OCI-LY7 (cell line): ENCODE data around the gene AFF2. TPM values are rescaled to one million over a fixed set of nuclear protein-coding genes. Genes with fewer than 3 reads are reported as not detected.

ENCODE experiments used
- BruUV-seq: library from RNA; stranded (reverse); fragments of 400-500 nt; replicated peaks from 2 replicates; lab custom pipeline; 2021; lab: Mats Ljungman, UMichigan
- CTCF ChIA-PET: fragments of 300-600 bp; sonication (Branson Sonifier 250); formaldehyde crosslinking; loops from one replicate; lab custom pipeline; 2022; ENCODE audit warnings: antibody characterized with exemption; ENCODE audit not compliant: unreplicated experiment; lab: Charles Lee
- POLR2A ChIA-PET: fragments of 300-600 bp; sonication (Branson Sonifier 250); formaldehyde crosslinking; loops from one replicate; lab custom pipeline; 2022; ENCODE audit warnings: antibody characterized with exemption; lab: Charles Lee
- DNase-seq: peaks from one replicate; pipeline ENCODE4 v3.0.0-alpha.2; 2015; ENCODE audit warnings: low spot score
- H2AFZ ChIP-seq: fragments of 200-600 bp; sonication (generic), shearing (Covaris generic); 2 replicates; pipeline ENCODE4 v1.6.1; 2014; ENCODE audit warnings: mild to moderate bottlenecking, antibody characterized with exemption, low read length, moderate library complexity
- H3K27ac ChIP-seq: fragments of 200-600 bp; sonication (generic); 2 replicates; pipeline ENCODE4 v1.5.1; 2014; ENCODE audit warnings: mixed run types, low read depth, mild to moderate bottlenecking, moderate library complexity, low read length, inconsistent platforms; ENCODE audit not compliant: poor library complexity, severe bottlenecking
- H3K36me3 ChIP-seq: fragments of 200-600 bp; sonication (generic); 2 replicates; pipeline ENCODE4 v1.6.1; 2014; ENCODE audit warnings: mild to moderate bottlenecking, antibody characterized with exemption, low read length, moderate library complexity, mixed read lengths; ENCODE audit not compliant: insufficient read depth
- H3K4me1 ChIP-seq: fragments of 200-600 bp; sonication (generic); 2 replicates; pipeline ENCODE4 v1.5.1; 2014; ENCODE audit warnings: mild to moderate bottlenecking, low read length; ENCODE audit not compliant: insufficient read depth, poor library complexity, severe bottlenecking
- H3K4me2 ChIP-seq: fragments of 200-600 bp; sonication (generic); 2 replicates; pipeline ENCODE4 v1.6.1; 2014; ENCODE audit warnings: mild to moderate bottlenecking, low read length
- H3K4me3 ChIP-seq: fragments of 200-600 bp; sonication (generic); 2 replicates; pipeline ENCODE4 v1.5.1; 2014; ENCODE audit warnings: mild to moderate bottlenecking, low read depth, low read length; ENCODE audit not compliant: poor library complexity, severe bottlenecking
- H3K79me2 ChIP-seq: fragments of 200-600 bp; sonication (generic); 2 replicates; pipeline ENCODE4 v1.6.1; 2016; ENCODE audit warnings: low read depth, mild to moderate bottlenecking, low read length, moderate library complexity, mixed read lengths; ENCODE audit not compliant: insufficient read depth
- H3K9me2 ChIP-seq: fragments of 200-600 bp; sonication (generic); 2 replicates; pipeline ENCODE4 v1.6.1; 2016; ENCODE audit warnings: mild to moderate bottlenecking, low read length, mixed read lengths; ENCODE audit not compliant: insufficient read depth
- H3K9me3 ChIP-seq: fragments of 200-600 bp; sonication (generic); 2 replicates; pipeline ENCODE4 v1.6.1; 2014; ENCODE audit warnings: mild to moderate bottlenecking, mixed run types, low read length, mixed read lengths
- H4K20me1 ChIP-seq: fragments of 200-600 bp; sonication (generic); 2 replicates; pipeline ENCODE4 v1.6.1; 2014; ENCODE audit warnings: mild to moderate bottlenecking, antibody characterized with exemption, low read length, moderate library complexity, mixed read lengths; ENCODE audit not compliant: insufficient read depth
- CTCF ChIP-seq: fragments of 200-600 bp; sonication (generic); conservative IDR thresholded peaks from 2 replicates; pipeline ENCODE4 v1.5.1; 2014; ENCODE audit warnings: mild to moderate bottlenecking, antibody characterized with exemption, low read length, moderate library complexity, mixed read lengths
- EZH2phosphoT487 ChIP-seq: fragments of 200-600 bp; sonication (generic); IDR thresholded peaks from 2 replicates; pipeline ENCODE4 v1.6.1; 2018; ENCODE audit warnings: low read depth, borderline replicate concordance, mild to moderate bottlenecking, mixed run types, antibody characterized with exemption, low read length, moderate library complexity, mixed read lengths
- intact Hi-C: fragments of 100-400 bp; cut with micrococcal nuclease; formaldehyde crosslinking; loops from one replicate; pipeline ENCODE4 v1.10.0; 2022; ENCODE audit not compliant: unreplicated experiment
- total RNA-seq, 2 experiments: library from RNA; depleted of rRNA in 1 of 2; stranded (reverse); fragments of >200 nt in 1 of 2; shearing (Covaris generic) in 1 of 2; gene quantifications; 2 replicates each; pipeline ENCODE4 v1.2.3, GENCODE V29; 2014 to 2022

AFF2 gene
- total RNA-seq, 2 experiments from 2014 or later = 102 to 106 TPM

DNA sequence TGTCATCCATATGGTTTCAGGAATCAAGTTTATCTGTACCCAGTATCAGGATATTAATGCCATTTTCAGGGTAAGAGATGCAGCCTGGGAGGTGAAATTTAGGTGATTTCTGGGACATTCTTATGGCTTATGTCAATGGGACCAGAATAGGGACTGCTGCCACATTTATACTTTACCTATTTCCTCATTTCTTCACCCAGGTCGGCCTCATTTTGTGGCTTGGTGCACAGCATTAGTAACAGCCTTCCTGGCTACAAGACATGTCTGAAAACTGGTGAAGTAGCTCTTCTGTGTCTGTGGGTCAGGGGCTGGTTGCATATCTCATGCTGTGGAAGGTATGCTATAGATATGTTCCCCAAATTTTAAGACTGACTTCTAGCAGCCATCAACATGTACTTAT, 284.8 kb downstream of the AFF2 start:
- Histone ChIP-seq H3K9me3 (no peaks in the 10 kb centered on the region), H3K9me2 (no peaks in the 10 kb centered on the region), H3K36me3 (peaks cover 21% of the 10 kb centered on the region), H3K4me3 (peak overlapping the region; percentile 61), H2AFZ (peak overlapping the region; percentile 50; the same call in 1 of the 2 replicates), H3K27ac (peak overlapping the region; percentile 70), H3K79me2 (peaks cover 29% of the 10 kb centered on the region; the same call in 1 of the 2 replicates), H3K4me1 (peaks cover 40% of the 10 kb centered on the region), H4K20me1 (no peaks in the 10 kb centered on the region), H3K4me2 (peak overlapping the region; percentile 80)
- ChIA-PET CTCF (interaction anchor here (0.6 kb wide), 1 partner anchor 287 kb away, joined by 3 read pairs; no protein-coding TSS in a partner anchor), POLR2A (interaction anchor here (1.2 kb wide), 1 partner anchor 19 kb away, joined by 3 read pairs; no protein-coding TSS in a partner anchor)
- peak; percentile 35 for DNase-seq
- intact Hi-C loops = no loop called here
- TF ChIP-seq EZH2phosphoT487 = no peak
- TF ChIP-seq CTCF = no peak
- BruUV-seq = no TSS peak

DNA sequence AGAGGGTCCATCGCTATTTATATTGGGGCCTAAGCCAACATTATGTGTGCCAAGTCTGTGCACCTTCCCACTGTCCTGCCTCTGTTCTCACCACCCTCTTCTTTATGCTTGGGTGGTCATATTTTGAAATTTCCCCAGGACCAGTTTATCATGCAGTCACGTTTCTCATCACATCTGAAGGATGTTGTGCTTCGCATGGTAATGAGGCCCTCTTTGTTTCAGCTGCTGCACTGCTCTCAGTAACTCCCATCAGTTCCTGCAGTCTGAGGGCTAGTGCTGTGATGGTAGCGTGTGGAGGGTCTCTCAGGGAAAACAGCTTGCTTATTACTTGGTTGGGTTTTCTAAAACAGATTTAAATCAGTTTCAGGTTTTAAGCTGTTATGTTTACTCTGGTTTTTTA, 288.0 kb downstream of the AFF2 start:
- peak; percentile 9 for DNase-seq
- BruUV-seq = no TSS peak
- peaks cover 29% of the 10 kb centered on the region; the same call in 1 of the 2 replicates for H3K79me2 ChIP-seq
- ChIA-PET CTCF (no interaction called here), POLR2A (interaction anchor here (0.6 kb wide), 1 partner anchor 16 kb away, joined by 3 read pairs; no protein-coding TSS in a partner anchor)
- H4K20me1 ChIP-seq = no peaks in the 10 kb centered on the region
- no peak overlapping the region for H3K4me3 ChIP-seq
- no peak overlapping the region for H3K4me2 ChIP-seq
- peaks cover 21% of the 10 kb centered on the region for H3K36me3 ChIP-seq
- no peak overlapping the region for H2AFZ ChIP-seq
- H3K4me1 ChIP-seq = peaks cover 38% of the 10 kb centered on the region
- no peak overlapping the region for H3K27ac ChIP-seq
- intact Hi-C loops = no loop called here
- H3K9me3 ChIP-seq = no peaks in the 10 kb centered on the region
- TF ChIP-seq EZH2phosphoT487 (no peak), CTCF (no peak)
- H3K9me2 ChIP-seq = no peaks in the 10 kb centered on the region

GRCh38 chrX:148794350-148794749, 293.9 kb downstream of the AFF2 start:
- BruUV-seq = no TSS peak
- Histone ChIP-seq H2AFZ (no peak overlapping the region), H3K9me2 (no peaks in the 10 kb centered on the region), H3K4me2 (no peak overlapping the region), H3K9me3 (no peaks in the 10 kb centered on the region), H3K79me2 (no peaks in the 10 kb centered on the region), H3K4me3 (no peak overlapping the region), H3K4me1 (no peaks in the 10 kb centered on the region), H4K20me1 (no peaks in the 10 kb centered on the region), H3K36me3 (no peaks in the 10 kb centered on the region; the same call in 1 of the 2 replicates), H3K27ac (no peak overlapping the region)
- TF ChIP-seq CTCF (no peak), EZH2phosphoT487 (no peak)
- intact Hi-C loops = no loop called here
- no peak for DNase-seq
- POLR2A ChIA-PET = no interaction called here
- CTCF ChIA-PET = no interaction called here
